Fibroblast of skin of right quadriceps (primary cell): ENCODE results near the gene TBL2.
"Not testable (repeated sequence)": the region's sequence is repeated elsewhere in the genome, so short reads cannot be mapped to it uniquely, and the experiment has no call there.

Experiments
- DNase-seq: peaks from one replicate; pipeline ENCODE4 v3.0.0-alpha.2; 2013

The TBL2 gene

GRCh38 chr7:73569042-73569608, 9.3 kb downstream of the TBL2 start:
- DNase-seq: no peak

- DNase-seq: no peak
Measured at GRCh38 chr7:73567846-73568685, 10.3 kb downstream of the TBL2 start.

- no peak for DNase-seq
Measured at GRCh38 chr7:73567140-73567539, 11.2 kb downstream of the TBL2 start.

GRCh38 chr7:73566431-73566830, 11.9 kb downstream of the TBL2 start:
- DNase-seq: not testable (repeated sequence)

- no peak for DNase-seq
Measured at GRCh38 chr7:73565675-73566340, 12.6 kb downstream of the TBL2 start.

GRCh38 chr7:73560109-73560835, 18.1 kb downstream of the TBL2 start:
- DNase-seq: peak; percentile 81

GRCh38 chr7:73557397-73558257, 20.8 kb downstream of the TBL2 start, which contains the start of gene BCL7B:
Gene BCL7B, minus strand, starts transcription at chr7:73557690. Its CDS starts 112 bp downstream, at chr7:73557578.
- peak; percentile 65 for DNase-seq

GRCh38 chr7:73557108-73557396, 21.3 kb downstream of the TBL2 start:
- DNase-seq: peak; percentile 91

- no peak for DNase-seq
Measured at GRCh38 chr7:73556208-73557107, 21.9 kb downstream of the TBL2 start.

GRCh38 chr7:73555411-73555982, 22.9 kb downstream of the TBL2 start:
- no peak for DNase-seq

- not testable (repeated sequence) for DNase-seq
Measured at GRCh38 chr7:73550093-73550492, 28.3 kb downstream of the TBL2 start.

- DNase-seq: no peak
Measured at GRCh38 chr7:73549176-73549575, 29.2 kb downstream of the TBL2 start.

- DNase-seq: no peak
Measured at GRCh38 chr7:73547841-73548240, 30.5 kb downstream of the TBL2 start.

- DNase-seq: no peak
Measured at GRCh38 chr7:73544678-73545077, 33.7 kb downstream of the TBL2 start.

GRCh38 chr7:73541722-73542121, 36.7 kb downstream of the TBL2 start:
- DNase-seq: no peak

- DNase-seq: no peak
Measured at GRCh38 chr7:73539709-73540108, 38.7 kb downstream of the TBL2 start.

- not testable (repeated sequence) for DNase-seq
Measured at GRCh38 chr7:73538510-73538909, 39.9 kb downstream of the TBL2 start.

- DNase-seq: no peak
Measured at GRCh38 chr7:73537051-73537450, 41.3 kb downstream of the TBL2 start.

GRCh38 chr7:73536479-73536878, 41.9 kb downstream of the TBL2 start:
- no peak for DNase-seq

- not testable (repeated sequence) for DNase-seq
Measured at GRCh38 chr7:73535918-73536317, 42.5 kb downstream of the TBL2 start.

- DNase-seq: no peak
Measured at GRCh38 chr7:73533742-73534141, 44.6 kb downstream of the TBL2 start.
